H9 (cell line): ENCODE data around the gene ECEL1. TPM values are rescaled to one million over a fixed set of nuclear protein-coding genes. Genes with fewer than 3 reads are reported as not detected.

Source experiments
- DNase-seq: peaks from one replicate; pipeline ENCODE4 v3.0.0-alpha.2; 2017
- H2AFZ ChIP-seq: one replicate; pipeline ENCODE4 v1.6.1; 2013; ENCODE audit warnings: mild to moderate bottlenecking, low read length, control low read depth, moderate library complexity
- H2AK5ac ChIP-seq: 2 replicates; pipeline ENCODE4 v1.6.1; 2013; ENCODE audit warnings: low read length, control low read depth, mixed read lengths; ENCODE audit not compliant: insufficient read length
- H2BK120ac ChIP-seq: one replicate; pipeline ENCODE4 v1.6.1; 2013; ENCODE audit warnings: low read depth, mild to moderate bottlenecking, low read length, control low read depth, inconsistent platforms; ENCODE audit not compliant: poor library complexity, severe bottlenecking
- H2BK12ac ChIP-seq: 2 replicates; pipeline ENCODE4 v1.6.1; 2013; ENCODE audit warnings: low read length, control low read depth, mixed read lengths, low read depth; ENCODE audit not compliant: insufficient read length
- H2BK15ac ChIP-seq: 2 replicates; pipeline ENCODE4 v1.6.1; 2013; ENCODE audit warnings: low read depth, low read length, control low read depth
- H2BK20ac ChIP-seq: one replicate; pipeline ENCODE4 v1.6.1; 2013; ENCODE audit warnings: low read depth, mild to moderate bottlenecking, low read length, control low read depth, inconsistent platforms; ENCODE audit not compliant: poor library complexity, severe bottlenecking
- H2BK5ac ChIP-seq: 2 replicates; pipeline ENCODE4 v1.6.1; 2013; ENCODE audit warnings: low read length, control low read depth, mixed read lengths; ENCODE audit not compliant: insufficient read length
- H3K14ac ChIP-seq: 2 replicates; pipeline ENCODE4 v1.6.1; 2013; ENCODE audit warnings: low read length, control low read depth; ENCODE audit not compliant: insufficient read depth
- H3K18ac ChIP-seq: 2 replicates; pipeline ENCODE4 v1.6.1; 2013; ENCODE audit warnings: low read depth, mild to moderate bottlenecking, mixed read lengths, low read length, control low read depth; ENCODE audit not compliant: insufficient read length
- H3K23ac ChIP-seq: 2 replicates; pipeline ENCODE4 v1.6.1; 2013; ENCODE audit warnings: low read length, control low read depth, mixed read lengths, low read depth; ENCODE audit not compliant: insufficient read length
- H3K23me2 ChIP-seq: 2 replicates; pipeline ENCODE4 v1.6.1; 2013; ENCODE audit warnings: low read depth, mild to moderate bottlenecking, mixed read lengths, low read length, control low read depth; ENCODE audit not compliant: insufficient read length, poor library complexity, severe bottlenecking
- H3K27ac ChIP-seq: 2 replicates; pipeline ENCODE4 v1.5.1; 2013; ENCODE audit warnings: low read length, control low read depth, mixed read lengths, low read depth; ENCODE audit not compliant: insufficient read length
- H3K27me3 ChIP-seq: 2 replicates; pipeline ENCODE4 v1.6.1; 2013; ENCODE audit warnings: low read length, control low read depth, inconsistent platforms; ENCODE audit not compliant: insufficient read depth
- H3K4ac ChIP-seq: 2 replicates; pipeline ENCODE4 v1.6.1; 2013; ENCODE audit warnings: low read depth, mild to moderate bottlenecking, control low read depth, inconsistent platforms, low read length, moderate library complexity
- H3K4me1 ChIP-seq: 2 replicates; pipeline ENCODE4 v1.6.1; 2013; ENCODE audit warnings: low read length, control low read depth, inconsistent platforms; ENCODE audit not compliant: insufficient read depth
- H3K4me2 ChIP-seq: 2 replicates; pipeline ENCODE4 v1.6.1; 2013; ENCODE audit warnings: low read length, control low read depth, mixed read lengths; ENCODE audit not compliant: insufficient read length, insufficient read depth
- H3K56ac ChIP-seq: 2 replicates; pipeline ENCODE4 v1.6.1; 2013; ENCODE audit warnings: low read depth, mild to moderate bottlenecking, mixed read lengths, low read length, control low read depth; ENCODE audit not compliant: insufficient read length
- H3K79me1 ChIP-seq: 2 replicates; pipeline ENCODE4 v1.6.1; 2013; ENCODE audit warnings: low read depth, mild to moderate bottlenecking, moderate library complexity, low read length, control low read depth, inconsistent platforms; ENCODE audit not compliant: insufficient read depth, poor library complexity, severe bottlenecking
- H3K79me2 ChIP-seq: 2 replicates; pipeline ENCODE4 v1.6.1; 2013; ENCODE audit warnings: low read length, control low read depth, inconsistent platforms; ENCODE audit not compliant: insufficient read depth
- H3K9ac ChIP-seq: 2 replicates; pipeline ENCODE4 v1.6.1; 2013; ENCODE audit warnings: low read length, control low read depth, mixed read lengths; ENCODE audit not compliant: insufficient read length; ENCODE audit errors: extremely low read depth
- H3K9me3 ChIP-seq: one replicate; pipeline ENCODE4 v1.6.1; 2013; ENCODE audit warnings: low read depth, low read length, inconsistent platforms; ENCODE audit not compliant: control insufficient read depth
- H3T11ph ChIP-seq: one replicate; pipeline ENCODE4 v1.6.1; 2013; ENCODE audit warnings: mild to moderate bottlenecking, low read length, control low read depth, inconsistent platforms
- H4K20me1 ChIP-seq: one replicate; pipeline ENCODE4 v1.6.1; 2013; ENCODE audit not compliant: control insufficient read depth, insufficient read length, insufficient read depth
- H4K5ac ChIP-seq: 2 replicates; pipeline ENCODE4 v1.6.1; 2013; ENCODE audit warnings: low read depth, mild to moderate bottlenecking, mixed read lengths, low read length, control low read depth; ENCODE audit not compliant: insufficient read length
- H4K8ac ChIP-seq: replicated peaks from 2 replicates; pipeline ENCODE4 v1.6.1; 2013; ENCODE audit warnings: low read length, control low read depth, mixed read lengths, low read depth; ENCODE audit not compliant: insufficient read length
- H4K91ac ChIP-seq: 2 replicates; pipeline ENCODE4 v1.6.1; 2013; ENCODE audit warnings: low read depth, mild to moderate bottlenecking, moderate library complexity, mixed read lengths, low read length, control low read depth; ENCODE audit not compliant: insufficient read length
- H3K27ac Mint-ChIP-seq, 3 experiments: 2 replicates in 2 of 3; 3 replicates in 1 of 3; pipeline ENCODE4 v1.8.0; 2020 to 2021; ENCODE audit warnings: mixed read lengths in 3 of 3, mild to moderate bottlenecking in 1 of 3, moderate library complexity in 1 of 3
- H3K27me3 Mint-ChIP-seq: 2 replicates; pipeline ENCODE4 v1.8.0; 2021; ENCODE audit warnings: low read depth, mild to moderate bottlenecking, moderate library complexity, mixed read lengths
- H3K36me3 Mint-ChIP-seq, 3 experiments: 2 replicates in 2 of 3; 3 replicates in 1 of 3; pipeline ENCODE4 v1.8.0; 2020 to 2021; ENCODE audit warnings: low read depth in 3 of 3, mixed read lengths in 3 of 3; ENCODE audit not compliant: insufficient read depth in 1 of 3
- H3K4me1 Mint-ChIP-seq, 2 experiments: 2 replicates each; pipeline ENCODE4 v1.8.0; 2020; ENCODE audit warnings: mixed read lengths in 2 of 2
- H3K4me3 Mint-ChIP-seq, 2 experiments: 2 replicates in 1 of 2; 3 replicates in 1 of 2; pipeline ENCODE4 v1.8.0; 2020 to 2021; ENCODE audit warnings: mild to moderate bottlenecking in 2 of 2, mixed read lengths in 2 of 2, moderate library complexity in 1 of 2
- H3K9me3 Mint-ChIP-seq, 2 experiments: 2 replicates in 1 of 2; 3 replicates in 1 of 2; pipeline ENCODE4 v1.8.0; 2020; ENCODE audit warnings: mild to moderate bottlenecking in 2 of 2, mixed read lengths in 2 of 2, moderate library complexity in 1 of 2
- whole genome bisulfite sequencing: extraction: QIAGEN DNeasy Blood & Tissue Kit; methylation state at CpG from one replicate; pipeline ENCODE4 v1.1.7; 2013; ENCODE audit warnings: missing lambda C conversion rate, low lambda C conversion rate, mixed read lengths; ENCODE audit not compliant: insufficient read length; ENCODE audit errors: extremely low coverage; 5-methylcytosine and 5-hydroxymethylcytosine counted together
- total RNA-seq: library from RNA; stranded (reverse); gene quantifications from 2 replicates; pipeline ENCODE4 v1.2.1, GENCODE V29; 2021
- TF ChIP-seq, protein P1 (sequence below): fragments of 200-600 bp; sonication (generic); conservative IDR thresholded peaks from 3 replicates; pipeline ENCODE4 v1.8.0; 2021; ENCODE audit warnings: antibody characterized with exemption, mild to moderate bottlenecking

Gene ECEL1
- total RNA-seq, 1 experiment from 2014 or later: 8.4 TPM

DNA sequence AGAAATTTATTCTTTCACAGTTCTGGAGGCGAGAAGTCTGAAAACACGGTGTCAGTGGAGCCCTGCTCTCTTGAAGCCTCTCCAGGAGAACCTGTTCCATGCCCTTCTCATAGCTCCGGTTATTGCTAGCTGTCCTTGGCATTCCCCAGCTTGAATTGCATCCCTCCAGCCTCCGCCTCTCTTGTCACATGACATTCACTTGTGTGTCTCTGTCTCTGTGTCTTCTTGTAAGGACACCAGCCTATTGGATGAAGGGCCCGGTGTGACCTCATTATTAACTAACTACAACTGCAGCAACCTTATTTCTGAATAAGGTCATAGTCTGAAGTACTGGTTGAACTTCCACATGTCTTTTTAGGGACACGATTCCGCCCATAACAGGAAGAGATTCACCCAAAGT lies 28.0 kb upstream of the ECEL1 start:
- Mint-ChIP-seq H3K4me3 (no peak overlapping the region), H3K36me3 (no peaks in the 10 kb centered on the region), H3K27me3 (peaks cover 31% of the 10 kb centered on the region), H3K4me1 (peaks cover 17 to 34% of the 10 kb centered on the region in 2 experiments), H3K9me3 (no peaks in the 10 kb centered on the region; a peak in 1 of 5 replicates), H3K27ac (no peak overlapping the region)
- Histone ChIP-seq H3K27ac (no peak overlapping the region), H3K23me2 (no peaks in the 10 kb centered on the region), H2BK5ac (no peak overlapping the region), H2BK20ac (no peak overlapping the region), H2BK120ac (no peak overlapping the region), H3K9me3 (no peaks in the 10 kb centered on the region), H4K5ac (no peak overlapping the region), H4K20me1 (no peaks in the 10 kb centered on the region), H3K79me1 (no peaks in the 10 kb centered on the region), H3K56ac (no peak overlapping the region), H4K91ac (no peak overlapping the region), H2AK5ac (no peak overlapping the region), H3K4me2 (no peak overlapping the region), H2BK12ac (no peak overlapping the region), H3K27me3 (no peaks in the 10 kb centered on the region), H3K79me2 (no peaks in the 10 kb centered on the region), H2AFZ (no peak overlapping the region), H3K23ac (no peak overlapping the region), H4K8ac (no peak overlapping the region), H3T11ph (no peak overlapping the region), H3K4me1 (no peaks in the 10 kb centered on the region), H2BK15ac (no peak overlapping the region), H3K14ac (no peak overlapping the region), H3K9ac (no peak overlapping the region), H3K18ac (no peak overlapping the region), H3K4ac (no peak overlapping the region)
- DNase-seq: no peak
- no CpG with 5 or more reads among the region's 7 CpGs for WGBS
- TF ChIP-seq, protein P1, sequence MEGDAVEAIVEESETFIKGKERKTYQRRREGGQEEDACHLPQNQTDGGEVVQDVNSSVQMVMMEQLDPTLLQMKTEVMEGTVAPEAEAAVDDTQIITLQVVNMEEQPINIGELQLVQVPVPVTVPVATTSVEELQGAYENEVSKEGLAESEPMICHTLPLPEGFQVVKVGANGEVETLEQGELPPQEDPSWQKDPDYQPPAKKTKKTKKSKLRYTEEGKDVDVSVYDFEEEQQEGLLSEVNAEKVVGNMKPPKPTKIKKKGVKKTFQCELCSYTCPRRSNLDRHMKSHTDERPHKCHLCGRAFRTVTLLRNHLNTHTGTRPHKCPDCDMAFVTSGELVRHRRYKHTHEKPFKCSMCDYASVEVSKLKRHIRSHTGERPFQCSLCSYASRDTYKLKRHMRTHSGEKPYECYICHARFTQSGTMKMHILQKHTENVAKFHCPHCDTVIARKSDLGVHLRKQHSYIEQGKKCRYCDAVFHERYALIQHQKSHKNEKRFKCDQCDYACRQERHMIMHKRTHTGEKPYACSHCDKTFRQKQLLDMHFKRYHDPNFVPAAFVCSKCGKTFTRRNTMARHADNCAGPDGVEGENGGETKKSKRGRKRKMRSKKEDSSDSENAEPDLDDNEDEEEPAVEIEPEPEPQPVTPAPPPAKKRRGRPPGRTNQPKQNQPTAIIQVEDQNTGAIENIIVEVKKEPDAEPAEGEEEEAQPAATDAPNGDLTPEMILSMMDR: no peak
